Transverse colon (tissue), 4 donors: ENCODE measurements around the gene NUDT13. TPM values are rescaled to one million over a fixed set of nuclear protein-coding genes. Genes with fewer than 3 reads are reported as not detected.

Experiments used
- DNase-seq: peaks from one replicate; pipeline ENCODE4 v3.0.0-alpha.2; 2019
- H3K27ac ChIP-seq, 4 donors: fragments of 200-600 bp; sonication (generic); 2 replicates each; pipeline ENCODE4 v1.5.1; 2016 to 2018; ENCODE audit warnings: inconsistent platforms in 4 of 4
- H3K27me3 ChIP-seq: fragments of 200-600 bp; sonication (generic); 2 replicates; pipeline ENCODE4 v1.5.1; 2017; ENCODE audit warnings: inconsistent platforms
- H3K36me3 ChIP-seq, 4 donors: fragments of 200-600 bp; sonication (generic); 2 replicates each; pipeline ENCODE4 v1.5.1; 2017 to 2019; ENCODE audit warnings: inconsistent platforms in 4 of 4
- H3K4me1 ChIP-seq, 4 donors: fragments of 200-600 bp; sonication (generic); 2 replicates each; pipeline ENCODE4 v1.5.1; 2017 to 2020; ENCODE audit warnings: inconsistent platforms in 4 of 4
- H3K4me3 ChIP-seq, 4 donors: fragments of 200-600 bp; sonication (generic); 1 replicate in 1 of 4; 2 replicates in 3 of 4; pipeline versions ENCODE4 v1.5.1 to v1.6.1; 2017 to 2019; ENCODE audit warnings: inconsistent platforms in 4 of 4
- H3K9me3 ChIP-seq, 2 donors: fragments of 200-600 bp; sonication (generic); 2 replicates each; pipeline ENCODE4 v1.5.1; 2017 to 2019; ENCODE audit warnings: inconsistent platforms in 2 of 2
- EP300 ChIP-seq: sonication (generic); formaldehyde crosslinking; IDR thresholded peaks from one replicate; pipeline ENCODE4 v1.6.1; 2017; ENCODE audit warnings: antibody characterized with exemption, low read depth
- POLR2A ChIP-seq: fragments of 450-650 bp; IDR thresholded peaks from one replicate; pipeline ENCODE4 v1.6.1; 2016; ENCODE audit warnings: antibody characterized with exemption, mild to moderate bottlenecking, moderate library complexity
- POLR2AphosphoS5 ChIP-seq, 3 donors: sonication (generic); formaldehyde crosslinking; IDR thresholded peaks; one replicate each; pipeline ENCODE4 v1.6.1; 2016; ENCODE audit warnings: antibody characterized with exemption in 3 of 3
- WGBS, 2 donors: methylation state at CpG; one replicate each; pipeline ENCODE4 v1.1.5; 2018; ENCODE audit warnings: low coverage in 1 of 2; 5-methylcytosine and 5-hydroxymethylcytosine counted together
- in situ Hi-C, 4 donors: fragments of 200-750 bp; cut with MboI; loops; one replicate each; pipeline versions ENCODE4 v1.15.0 to v1.15.1; 2017; ENCODE audit warnings: low sequenced_read_pairs in 3 of 4, low pct_ligation_motif_present in 1 of 4, low pct_unique_long_range_greater_than_20kb in 1 of 4
- intact Hi-C: fragments of 100-400 bp; cut with DNase I; formaldehyde crosslinking; loops from one replicate; pipeline ENCODE4 v1.15.1; 2023; ENCODE audit warnings: low total_unique reads
- total RNA-seq, 4 donors: library from RNA; depleted of rRNA; stranded (reverse); fragments of >200 nt; gene quantifications; one replicate each; pipeline ENCODE4 v1.1.0, GENCODE V29; 2016
- TF ChIP-seq, protein P1 (sequence below), 5 experiments: fragments of 200-600 bp in 3 of 5; fragments of 450-650 bp in 2 of 5; sonication (generic) in 3 of 5; IDR thresholded peaks; 1 replicate in 2 of 5; 2 replicates in 3 of 5; pipeline ENCODE4 v1.5.1; 2016 to 2017; ENCODE audit warnings: antibody characterized with exemption in 5 of 5, inconsistent platforms in 3 of 5, mild to moderate bottlenecking in 2 of 5, moderate library complexity in 1 of 5

The NUDT13 gene
- total RNA-seq, 4 donors from 2014 or later: 1.00 to 25.1 (median 4.6) TPM

DNA sequence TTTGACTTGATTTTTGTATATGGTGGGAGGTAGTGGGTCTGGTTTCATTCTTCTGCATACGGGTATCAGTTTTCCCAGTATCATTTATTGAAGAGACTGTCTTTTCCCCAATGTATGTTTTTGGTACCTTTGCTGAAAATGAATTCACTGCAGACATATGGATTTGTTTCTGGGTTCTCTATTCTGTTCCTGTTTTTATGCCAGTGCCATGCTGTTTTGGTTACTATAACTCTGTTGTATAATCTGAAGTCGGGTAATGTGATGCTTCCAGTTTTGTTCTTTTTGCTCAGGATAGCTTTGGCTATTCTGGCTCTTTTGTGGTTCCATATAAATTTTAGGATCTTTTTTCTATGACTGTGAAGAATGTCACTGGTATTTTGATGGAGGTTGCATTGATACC lies 56.7 kb downstream of the NUDT13 start:
- no peaks in the 10 kb centered on the region for H3K27me3 ChIP-seq
- intact Hi-C loops (loop anchor here (5.0 kb wide), 1 partner anchor 1380 kb away; no protein-coding TSS in a partner anchor), in situ Hi-C loops (loop anchor here in 2 of 4 donors (10.0 to 25.0 kb wide), 3 partner anchors 62 to 805 kb away; partner anchors contain the start of genes DNAJB12 (in 1 of the 2) and P4HA1 (in 1 of the 2))
- H3K27ac ChIP-seq: peak overlapping the region; percentile 96 to 99 (median 96)
- no peaks in the 10 kb centered on the region for H3K9me3 ChIP-seq
- peaks cover 0 to 16% (median 6%) of the 10 kb centered on the region in 4 donors for H3K36me3 ChIP-seq
- H3K4me3 ChIP-seq: peak overlapping the region in 3 of 4 donors; percentile 76 to 90 (median 87)
- 81 to 95% methylated on average over 2 of the region's 2 CpGs for WGBS, 2 donors
- H3K4me1 ChIP-seq: peaks cover 11 to 57% (median 19%) of the 10 kb centered on the region in 4 donors
- DNase-seq: no peak
- TF ChIP-seq, protein P1, sequence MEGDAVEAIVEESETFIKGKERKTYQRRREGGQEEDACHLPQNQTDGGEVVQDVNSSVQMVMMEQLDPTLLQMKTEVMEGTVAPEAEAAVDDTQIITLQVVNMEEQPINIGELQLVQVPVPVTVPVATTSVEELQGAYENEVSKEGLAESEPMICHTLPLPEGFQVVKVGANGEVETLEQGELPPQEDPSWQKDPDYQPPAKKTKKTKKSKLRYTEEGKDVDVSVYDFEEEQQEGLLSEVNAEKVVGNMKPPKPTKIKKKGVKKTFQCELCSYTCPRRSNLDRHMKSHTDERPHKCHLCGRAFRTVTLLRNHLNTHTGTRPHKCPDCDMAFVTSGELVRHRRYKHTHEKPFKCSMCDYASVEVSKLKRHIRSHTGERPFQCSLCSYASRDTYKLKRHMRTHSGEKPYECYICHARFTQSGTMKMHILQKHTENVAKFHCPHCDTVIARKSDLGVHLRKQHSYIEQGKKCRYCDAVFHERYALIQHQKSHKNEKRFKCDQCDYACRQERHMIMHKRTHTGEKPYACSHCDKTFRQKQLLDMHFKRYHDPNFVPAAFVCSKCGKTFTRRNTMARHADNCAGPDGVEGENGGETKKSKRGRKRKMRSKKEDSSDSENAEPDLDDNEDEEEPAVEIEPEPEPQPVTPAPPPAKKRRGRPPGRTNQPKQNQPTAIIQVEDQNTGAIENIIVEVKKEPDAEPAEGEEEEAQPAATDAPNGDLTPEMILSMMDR (IDR thresholded peaks at IDR 0.05): no peak
- TF ChIP-seq POLR2A: no peak

DNA sequence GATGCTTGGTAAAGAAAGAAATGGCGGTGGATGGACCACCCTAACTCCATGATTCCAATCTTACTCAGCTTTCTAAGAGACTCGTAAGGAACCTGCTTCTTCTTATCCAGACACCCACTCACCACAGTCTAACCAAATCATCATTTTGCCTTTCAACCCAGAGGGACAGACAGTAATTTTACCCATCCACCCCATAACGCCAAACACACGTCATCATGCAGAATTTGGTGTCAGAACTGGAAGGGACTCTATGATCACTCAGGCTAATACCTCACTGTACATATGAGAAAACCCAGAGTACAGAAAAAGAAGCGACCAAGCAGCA lies 57.2 kb downstream of the NUDT13 start:
- H3K27me3 ChIP-seq: no peaks in the 10 kb centered on the region
- H3K4me1 ChIP-seq: peaks cover 11 to 54% (median 19%) of the 10 kb centered on the region in 4 donors
- intact Hi-C loops: loop anchor here (5.0 kb wide), 1 partner anchor 1380 kb away; no protein-coding TSS in a partner anchor
- in situ Hi-C loops: loop anchor here in 2 of 4 donors (10.0 to 25.0 kb wide), 3 partner anchors 63 to 805 kb away; partner anchors contain the start of genes DNAJB12 (in 1 of the 2) and P4HA1 (in 1 of the 2)
- H3K9me3 ChIP-seq: no peaks in the 10 kb centered on the region
- peak overlapping the region; percentile 76 to 94 (median 88) for H3K4me3 ChIP-seq
- 3 to 11% methylated on average over 4 to 5 of the region's 5 CpGs for WGBS, 2 donors
- no peak for DNase-seq
- TF ChIP-seq, protein P1 (IDR thresholded peaks at IDR 0.05): no peak
- no peak for TF ChIP-seq EP300
- TF ChIP-seq POLR2AphosphoS5 (IDR thresholded peaks at IDR 0.05): no peak
- no peak for TF ChIP-seq POLR2A
- H3K27ac ChIP-seq: peak overlapping the region; percentile 96 to 99 (median 96)
- peaks cover 0 to 12% (median 4%) of the 10 kb centered on the region in 4 donors for H3K36me3 ChIP-seq

DNA sequence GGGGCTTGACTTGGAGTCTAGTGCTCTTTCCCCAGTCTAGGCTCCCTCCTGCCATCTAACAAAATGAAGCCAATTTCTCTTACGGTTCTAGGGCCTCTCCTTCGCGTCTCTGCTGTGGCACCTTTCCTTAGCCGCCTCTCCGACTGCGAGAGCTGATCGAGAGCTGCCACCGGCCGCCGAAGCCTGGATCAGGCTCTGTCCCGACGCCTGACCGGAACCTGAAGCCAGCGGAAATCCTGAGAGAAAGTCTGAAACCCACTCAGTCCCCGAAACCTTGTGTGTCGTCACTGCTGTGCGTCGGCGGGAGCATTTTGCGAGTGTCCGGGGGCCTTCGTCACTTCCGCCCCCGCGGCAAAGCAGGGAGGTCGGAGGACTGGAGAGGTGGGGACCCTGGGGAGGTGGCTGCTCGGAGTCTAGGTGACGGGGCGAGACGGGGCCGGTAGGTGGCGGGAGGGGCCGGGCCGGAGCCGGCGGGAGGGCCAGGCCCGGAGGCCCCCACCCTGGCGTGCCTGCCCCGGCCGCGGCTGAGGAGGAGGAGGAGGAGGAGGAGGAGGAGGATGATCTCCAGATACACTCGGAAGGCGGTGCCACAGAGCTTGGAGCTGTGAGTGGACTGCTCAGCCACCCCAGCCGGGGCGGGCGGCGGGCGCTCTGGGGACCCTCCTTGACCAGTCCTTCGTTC lies 57.7 kb downstream of the NUDT13 start, which contains the start of the genes ECD and FAM149B1:
Gene ECD (minus strand): TSS at position 226 of the 682 bp plus-strand sequence. CDS start 4,071 bp downstream, outside the sequence.
Gene FAM149B1 (plus strand): TSS at position 337 of the 682 bp plus-strand sequence. CDS start 221 bp downstream, at position 558.
- in situ Hi-C loops: loop anchor here in 2 of 4 donors (10.0 to 25.0 kb wide), 3 partner anchors 63 to 806 kb away; partner anchors contain the start of genes DNAJB12 (in 1 of the 2) and P4HA1 (in 1 of the 2)
- 1% methylated on average over 35 of the region's 49 CpGs; no CpG with 5 or more reads in 1 of the 2 donors for WGBS, 2 donors
- intact Hi-C loops: loop anchor here (5.0 kb wide), 1 partner anchor 1381 kb away; no protein-coding TSS in a partner anchor
- peaks cover 11 to 49% (median 19%) of the 10 kb centered on the region in 4 donors for H3K4me1 ChIP-seq
- H3K36me3 ChIP-seq: peaks cover 0 to 9% (median 2%) of the 10 kb centered on the region in 4 donors
- peak within 1 kb of the TSS; percentile 76 to 94 (median 88) for H3K4me3 ChIP-seq
- H3K27ac ChIP-seq: peak within 1 kb of the TSS; percentile 96 to 99 (median 96)
- TF ChIP-seq POLR2AphosphoS5 (IDR thresholded peaks at IDR 0.05): peak; percentile 97 to 98 (median 97)
- no peak for TF ChIP-seq EP300
- TF ChIP-seq, protein P1 (IDR thresholded peaks at IDR 0.05): peak in 3 of 5 experiments; percentile 25 to 44 (median 26)
- peak; percentile 96 for TF ChIP-seq POLR2A
- no peaks in the 10 kb centered on the region for H3K27me3 ChIP-seq
- peak; percentile 95 for DNase-seq
- no peaks in the 10 kb centered on the region for H3K9me3 ChIP-seq

DNA sequence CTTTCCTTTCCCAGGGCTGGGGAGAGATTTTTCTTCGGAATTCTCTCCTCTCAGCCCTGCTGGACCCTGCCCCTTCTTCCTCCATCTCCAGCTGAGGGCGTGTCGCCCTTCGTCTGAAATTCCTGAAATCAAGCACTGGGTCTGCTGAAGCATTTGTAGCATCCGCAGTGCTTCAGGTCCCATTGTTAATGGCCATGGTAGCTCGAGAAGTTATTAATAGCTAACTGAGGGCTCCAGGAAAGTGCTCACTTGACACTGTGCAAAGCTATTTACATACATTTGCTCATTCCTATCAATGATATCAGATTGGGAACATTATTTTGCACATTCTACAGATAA lies 58.2 kb downstream of the NUDT13 start:
- no peak for TF ChIP-seq POLR2AphosphoS5 (IDR thresholded peaks at IDR 0.05)
- TF ChIP-seq, protein P1 (IDR thresholded peaks at IDR 0.05): peak in 1 of 5 experiments; percentile 5
- no peak for TF ChIP-seq EP300
- TF ChIP-seq POLR2A: no peak
- intact Hi-C loops (loop anchor here (5.0 kb wide), 1 partner anchor 1381 kb away; no protein-coding TSS in a partner anchor), in situ Hi-C loops (loop anchor here in 2 of 4 donors (10.0 to 25.0 kb wide), 3 partner anchors 64 to 806 kb away; partner anchors contain the start of genes DNAJB12 (in 1 of the 2) and P4HA1 (in 1 of the 2))
- Histone ChIP-seq H3K4me3 (peak overlapping the region; percentile 76 to 94 (median 88)), H3K9me3 (no peaks in the 10 kb centered on the region), H3K27me3 (no peaks in the 10 kb centered on the region), H3K4me1 (peaks cover 11 to 44% (median 18%) of the 10 kb centered on the region in 4 donors), H3K27ac (peak overlapping the region; percentile 96 to 99 (median 96)), H3K36me3 (peaks cover 0 to 3% (median 0%) of the 10 kb centered on the region in 4 donors)
- DNase-seq: no peak
- WGBS, 2 donors: 0 to 2% methylated on average over 5 to 6 of the region's 6 CpGs
